ENCODE measurements around the gene RAB11B. TPM values are rescaled to one million over a fixed set of nuclear protein-coding genes. Genes with fewer than 3 reads are reported as not detected.

RAB11B gene
- total RNA-seq, 4 donors from 2014 or later, result 48.6 to 159 (median 56.1) TPM

DNA sequence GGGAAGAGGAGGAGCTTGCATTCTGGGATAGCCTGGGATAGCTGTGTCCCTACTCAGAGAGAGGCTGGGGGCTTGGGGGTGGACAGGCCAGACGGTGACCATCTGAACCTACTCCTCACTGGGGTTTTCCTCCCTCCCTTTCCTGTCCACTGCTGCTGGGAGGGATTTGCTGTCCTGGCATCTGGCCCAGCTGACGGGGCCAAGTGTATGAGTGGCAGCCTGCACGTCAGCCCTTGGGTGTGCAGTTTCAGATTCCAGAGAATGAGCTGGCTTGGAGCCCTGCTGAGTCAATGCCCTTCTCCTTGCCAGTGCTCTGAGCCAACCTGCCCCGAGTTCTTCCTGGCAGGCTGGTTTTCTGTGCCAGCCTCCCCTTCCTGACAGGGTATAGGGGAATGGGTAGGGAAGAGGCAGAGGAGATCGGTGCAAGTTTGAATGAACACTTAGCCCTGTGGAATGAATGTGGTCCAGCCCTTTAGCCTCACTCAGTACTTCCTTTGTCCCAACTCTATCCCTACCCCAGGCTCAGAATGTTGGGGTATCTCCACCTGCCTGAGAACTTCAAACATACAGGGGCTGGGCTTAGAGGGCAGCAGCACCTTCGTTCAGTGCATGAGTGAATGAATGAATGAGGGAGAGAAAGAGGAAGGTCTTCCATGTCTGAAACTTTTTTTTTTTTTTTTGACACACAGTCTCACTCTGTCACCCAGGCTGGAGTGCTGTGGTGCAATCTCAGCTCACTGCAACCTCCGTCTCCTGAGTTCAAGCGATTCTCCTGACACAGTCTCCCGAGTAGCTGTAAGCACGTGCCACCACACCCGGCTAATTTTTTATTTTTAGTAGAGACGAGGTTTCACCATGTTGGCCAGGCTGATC is 28.0 kb upstream of the RAB11B start:
- TF ChIP-seq POLR2AphosphoS5 (IDR thresholded peaks at IDR 0.05), result peak; percentile 83 to 87 (median 84)
- TF ChIP-seq, protein P1, sequence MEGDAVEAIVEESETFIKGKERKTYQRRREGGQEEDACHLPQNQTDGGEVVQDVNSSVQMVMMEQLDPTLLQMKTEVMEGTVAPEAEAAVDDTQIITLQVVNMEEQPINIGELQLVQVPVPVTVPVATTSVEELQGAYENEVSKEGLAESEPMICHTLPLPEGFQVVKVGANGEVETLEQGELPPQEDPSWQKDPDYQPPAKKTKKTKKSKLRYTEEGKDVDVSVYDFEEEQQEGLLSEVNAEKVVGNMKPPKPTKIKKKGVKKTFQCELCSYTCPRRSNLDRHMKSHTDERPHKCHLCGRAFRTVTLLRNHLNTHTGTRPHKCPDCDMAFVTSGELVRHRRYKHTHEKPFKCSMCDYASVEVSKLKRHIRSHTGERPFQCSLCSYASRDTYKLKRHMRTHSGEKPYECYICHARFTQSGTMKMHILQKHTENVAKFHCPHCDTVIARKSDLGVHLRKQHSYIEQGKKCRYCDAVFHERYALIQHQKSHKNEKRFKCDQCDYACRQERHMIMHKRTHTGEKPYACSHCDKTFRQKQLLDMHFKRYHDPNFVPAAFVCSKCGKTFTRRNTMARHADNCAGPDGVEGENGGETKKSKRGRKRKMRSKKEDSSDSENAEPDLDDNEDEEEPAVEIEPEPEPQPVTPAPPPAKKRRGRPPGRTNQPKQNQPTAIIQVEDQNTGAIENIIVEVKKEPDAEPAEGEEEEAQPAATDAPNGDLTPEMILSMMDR (IDR thresholded peaks at IDR 0.05), result no peak
- peak; percentile 23 for TF ChIP-seq POLR2A (IDR thresholded peaks at IDR 0.05)
- no peak for TF ChIP-seq EP300 (IDR thresholded peaks at IDR 0.05; ENCODE audit: low read depth)
- in situ Hi-C loops (cut with MboI; ENCODE audit: low pct_ligation_motif_present in 1 of 4, low pct_unique_long_range_greater_than_20kb in 1 of 4, low sequenced_read_pairs in 3 of 4) (no loop called here), intact Hi-C loops (cut with DNase I; ENCODE audit: low total_unique reads) (loop anchor here (1.0 to 10.0 kb wide), 2 partner anchors 28 to 83 kb away; partner anchors contain the start of genes HNRNPM and RAB11B)
- 26 to 39% methylated on average over 8 to 12 of the region's 12 CpGs for WGBS, 2 donors (ENCODE audit: low coverage in 1 of 2)
- no peaks in the 10 kb centered on the region for H3K9me3 ChIP-seq
- H3K4me3 ChIP-seq, result no peak overlapping the region
- no peaks in the 10 kb centered on the region for H3K36me3 ChIP-seq
- peaks cover 29% of the 10 kb centered on the region for H3K27me3 ChIP-seq
- H3K4me1 ChIP-seq, result peaks cover 18 to 56% (median 45%) of the 10 kb centered on the region in 4 donors
- H3K27ac ChIP-seq, result peak overlapping the region; percentile 76 to 94 (median 84)
- DNase-seq, result peak; percentile 93

DNA sequence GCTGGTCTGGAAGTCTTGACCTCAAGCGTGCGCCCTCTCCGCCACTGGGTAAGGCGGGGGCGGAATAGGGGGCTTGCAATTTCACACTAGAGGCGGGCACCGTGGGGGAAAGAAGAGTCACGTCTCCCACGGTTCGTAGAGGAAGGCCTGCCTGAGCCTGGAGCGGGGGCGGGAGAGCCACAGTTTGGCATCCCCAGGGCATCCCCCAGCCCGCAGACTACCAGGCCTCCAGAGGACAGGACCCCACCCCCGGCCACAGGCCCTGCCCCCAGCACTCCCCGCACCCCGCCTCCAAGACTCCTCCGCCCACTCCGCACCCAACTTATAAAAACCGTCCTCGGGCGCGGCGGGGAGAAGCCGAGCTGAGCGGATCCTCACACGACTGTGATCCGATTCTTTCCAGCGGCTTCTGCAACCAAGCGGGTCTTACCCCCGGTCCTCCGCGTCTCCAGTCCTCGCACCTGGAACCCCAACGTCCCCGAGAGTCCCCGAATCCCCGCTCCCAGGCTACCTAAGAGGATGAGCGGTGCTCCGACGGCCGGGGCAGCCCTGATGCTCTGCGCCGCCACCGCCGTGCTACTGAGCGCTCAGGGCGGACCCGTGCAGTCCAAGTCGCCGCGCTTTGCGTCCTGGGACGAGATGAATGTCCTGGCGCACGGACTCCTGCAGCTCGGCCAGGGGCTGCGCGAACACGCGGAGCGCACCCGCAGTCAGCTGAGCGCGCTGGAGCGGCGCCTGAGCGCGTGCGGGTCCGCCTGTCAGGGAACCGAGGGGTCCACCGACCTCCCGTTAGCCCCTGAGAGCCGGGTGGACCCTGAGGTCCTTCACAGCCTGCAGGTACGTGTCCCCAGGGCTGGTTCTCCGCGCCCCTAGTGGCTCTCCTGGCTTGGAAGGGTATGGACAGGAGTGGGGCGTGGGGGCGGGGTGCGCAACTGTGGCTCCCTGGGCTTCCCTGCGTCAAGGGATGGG is 26.1 kb upstream of the RAB11B start, which contains the start of gene ANGPTL4:
ANGPTL4 (plus strand) TSS at position 353 of the 969 bp plus-strand sequence; CDS start at position 520, 167 bp downstream.
- 2% methylated on average over 75 of the region's 81 CpGs; no CpG with 5 or more reads in 1 of the 2 donors for WGBS, 2 donors (ENCODE audit: low coverage in 1 of 2)
- peaks cover 30 to 74% (median 56%) of the 10 kb centered on the region in 4 donors for H3K4me1 ChIP-seq
- peak within 1 kb of the TSS; percentile 28 to 72 (median 52) for H3K4me3 ChIP-seq
- DNase-seq, result peak; percentile 78
- no peaks in the 10 kb centered on the region for H3K9me3 ChIP-seq
- TF ChIP-seq POLR2A (IDR thresholded peaks at IDR 0.05), result peak; percentile 62
- TF ChIP-seq POLR2AphosphoS5 (IDR thresholded peaks at IDR 0.05), result peak; percentile 81 to 92 (median 91)
- TF ChIP-seq, protein P1 (IDR thresholded peaks at IDR 0.05), result peak in 4 of 5 experiments; percentile 10 to 29 (median 20)
- TF ChIP-seq EP300 (IDR thresholded peaks at IDR 0.05; ENCODE audit: low read depth), result no peak
- H3K36me3 ChIP-seq, result no peaks in the 10 kb centered on the region
- H3K27ac ChIP-seq, result peak within 1 kb of the TSS; percentile 76 to 94 (median 84)
- in situ Hi-C loops (cut with MboI; ENCODE audit: low pct_ligation_motif_present in 1 of 4, low pct_unique_long_range_greater_than_20kb in 1 of 4, low sequenced_read_pairs in 3 of 4), result no loop called here
- intact Hi-C loops (cut with DNase I; ENCODE audit: low total_unique reads), result loop anchor here (10.0 kb wide), 1 partner anchor 81 kb away; the partner anchor contains the start of gene HNRNPM
- H3K27me3 ChIP-seq, result peaks cover 29% of the 10 kb centered on the region

DNA sequence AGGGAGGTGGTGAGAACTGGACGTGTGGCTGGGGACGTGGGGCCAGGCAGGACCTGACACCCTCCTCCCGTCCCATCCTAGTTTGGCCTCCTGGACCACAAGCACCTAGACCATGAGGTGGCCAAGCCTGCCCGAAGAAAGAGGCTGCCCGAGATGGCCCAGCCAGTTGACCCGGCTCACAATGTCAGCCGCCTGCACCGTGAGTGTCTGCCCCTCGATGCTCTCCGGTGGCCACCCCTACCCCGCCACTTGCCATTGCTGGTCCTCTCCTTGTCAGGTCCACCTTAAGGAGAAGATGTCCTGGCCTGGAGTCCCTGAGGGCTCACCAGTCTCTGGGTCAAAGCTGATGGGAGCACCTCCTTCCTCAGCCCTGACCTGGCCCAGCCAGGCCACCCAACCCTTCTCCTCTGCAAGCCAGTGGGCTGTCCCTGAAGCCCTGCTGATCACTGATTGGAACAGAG is 24.0 kb upstream of the RAB11B start:
- TF ChIP-seq EP300 (IDR thresholded peaks at IDR 0.05; ENCODE audit: low read depth) (no peak), POLR2AphosphoS5 (IDR thresholded peaks at IDR 0.05) (no peak), POLR2A (IDR thresholded peaks at IDR 0.05) (no peak)
- TF ChIP-seq, protein P1 (IDR thresholded peaks at IDR 0.05), result no peak
- Histone ChIP-seq H3K36me3 (no peaks in the 10 kb centered on the region), H3K27me3 (peaks cover 29% of the 10 kb centered on the region), H3K9me3 (no peaks in the 10 kb centered on the region), H3K4me3 (no peak overlapping the region), H3K4me1 (peaks cover 30 to 74% (median 58%) of the 10 kb centered on the region in 4 donors), H3K27ac (peak overlapping the region; percentile 63 to 94 (median 72))
- in situ Hi-C loops (cut with MboI; ENCODE audit: low pct_ligation_motif_present in 1 of 4, low pct_unique_long_range_greater_than_20kb in 1 of 4, low sequenced_read_pairs in 3 of 4), result no loop called here
- intact Hi-C loops (cut with DNase I; ENCODE audit: low total_unique reads), result loop anchor here (10.0 kb wide), 1 partner anchor 79 kb away; the partner anchor contains the start of gene HNRNPM
- WGBS, 2 donors (ENCODE audit: low coverage in 1 of 2), result 85% methylated on average over 9 of the region's 11 CpGs; no CpG with 5 or more reads in 1 of the 2 donors
- no peak for DNase-seq

All from transverse colon (tissue), 4 donors.